ENCODE data around the gene ANO6. TPM values are rescaled to one million over a fixed set of nuclear protein-coding genes. Genes with fewer than 3 reads are reported as not detected.

Gene ANO6
- total RNA-seq, 1 donor from 2014 or later, result 49.0 TPM

- no peak for TF ChIP-seq CTCF (IDR thresholded peaks at IDR 0.05)
- no peak for TF ChIP-seq EZH2 (IDR thresholded peaks at IDR 0.05)
- TF ChIP-seq EZH2phosphoT487 (IDR thresholded peaks at IDR 0.05), result no peak
- H3K9ac ChIP-seq, result no peak overlapping the region
- Mint-ChIP-seq H3K27me3 (ENCODE audit: insufficient read depth, low read depth) (peaks cover 2% of the 10 kb centered on the region), H3K4me3 (no peak overlapping the region), H3K27ac (no peak overlapping the region), H3K4me1 (peaks cover 9% of the 10 kb centered on the region), H3K9me3 (no peaks in the 10 kb centered on the region), H3K36me3 (peaks cover 2% of the 10 kb centered on the region)
- H3F3A ChIP-seq (ENCODE audit: low read depth), result no peaks in the 10 kb centered on the region
- no peaks in the 10 kb centered on the region for H3K36me3 ChIP-seq
- H3K79me2 ChIP-seq (ENCODE audit: low read depth), result no peaks in the 10 kb centered on the region
- H3K27ac ChIP-seq, result no peak overlapping the region
- DNase-seq (ENCODE audit: low spot score), result no peak
- no peaks in the 10 kb centered on the region for H3K9me3 ChIP-seq (ENCODE audit: low read depth)
- H4K20me1 ChIP-seq (ENCODE audit: low read depth), result peaks cover 9% of the 10 kb centered on the region
- H2AFZ ChIP-seq (replicated peaks), result no peak overlapping the region
- H3K4me2 ChIP-seq, result no peak overlapping the region
- H3K4me3 ChIP-seq, result no peak overlapping the region
- H3K27me3 ChIP-seq, result no peaks in the 10 kb centered on the region
- no peaks in the 10 kb centered on the region for H3K4me1 ChIP-seq
Observed at GRCh38 chr12:45270951-45271350, 55.1 kb downstream of the ANO6 start.

- no peak for DNase-seq (ENCODE audit: low spot score)
- no peaks in the 10 kb centered on the region for H3K36me3 ChIP-seq
Observed at GRCh38 chr12:45273717-45274271, 57.9 kb downstream of the ANO6 start.

DNA sequence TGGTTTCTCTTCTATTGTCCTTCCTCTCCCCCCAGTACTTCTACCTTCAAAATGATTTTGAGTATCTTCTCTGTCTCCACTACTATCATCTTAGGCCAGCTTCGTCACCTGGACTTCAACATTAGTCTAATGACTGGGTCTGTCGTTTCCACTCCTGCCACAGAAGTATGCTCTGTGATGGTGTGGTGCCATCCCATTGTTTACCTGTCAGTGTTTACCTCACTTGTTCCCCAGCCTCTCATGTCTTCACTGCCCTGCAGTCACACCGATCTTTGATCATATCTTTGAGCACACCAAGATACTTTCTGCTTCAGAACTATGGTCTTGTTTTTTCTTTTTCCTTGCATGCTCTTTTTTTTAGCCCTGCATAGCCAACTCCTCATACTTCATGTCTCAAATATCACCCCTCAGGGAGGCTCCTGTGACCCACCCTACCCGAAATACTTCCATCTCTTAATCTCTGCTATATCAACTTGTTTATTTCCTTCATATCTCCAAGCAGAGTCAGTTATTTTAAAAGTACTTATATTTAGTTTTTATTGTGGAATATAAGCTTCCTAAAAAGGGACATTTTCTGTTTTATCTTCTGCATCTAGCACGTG is 60.4 kb downstream of the ANO6 start:
- peaks cover 10% of the 10 kb centered on the region for H3K4me1 Mint-ChIP-seq
- Histone ChIP-seq H3K27ac (no peak overlapping the region), H3K27me3 (no peaks in the 10 kb centered on the region), H2AFZ (replicated peaks) (no peak overlapping the region), H3K9me3 (ENCODE audit: low read depth) (no peaks in the 10 kb centered on the region), H3K79me2 (ENCODE audit: low read depth) (peaks cover 15% of the 10 kb centered on the region), H3K36me3 (no peaks in the 10 kb centered on the region), H3F3A (ENCODE audit: low read depth) (no peaks in the 10 kb centered on the region), H3K4me3 (no peak overlapping the region), H3K9ac (no peak overlapping the region), H3K4me1 (no peaks in the 10 kb centered on the region), H4K20me1 (ENCODE audit: low read depth) (no peaks in the 10 kb centered on the region), H3K4me2 (no peak overlapping the region)
- no peak for DNase-seq (ENCODE audit: low spot score)
- no peak for TF ChIP-seq EZH2 (IDR thresholded peaks at IDR 0.05)
- no peak for TF ChIP-seq EZH2phosphoT487 (IDR thresholded peaks at IDR 0.05)
- TF ChIP-seq CTCF (IDR thresholded peaks at IDR 0.05), result no peak
- H3K27ac Mint-ChIP-seq, result no peak overlapping the region
- no peak overlapping the region for H3K4me3 Mint-ChIP-seq
- H3K36me3 Mint-ChIP-seq, result peaks cover 5% of the 10 kb centered on the region
- no peaks in the 10 kb centered on the region for H3K9me3 Mint-ChIP-seq
- H3K27me3 Mint-ChIP-seq (ENCODE audit: insufficient read depth, low read depth), result peaks cover 2% of the 10 kb centered on the region

More at GRCh38 chr12:45273717-45274271, 57.9 kb downstream of the ANO6 start:
- Histone ChIP-seq H3K9ac (no peak overlapping the region), H3F3A (ENCODE audit: low read depth) (no peaks in the 10 kb centered on the region), H3K27me3 (no peaks in the 10 kb centered on the region), H3K4me1 (no peaks in the 10 kb centered on the region), H3K4me2 (no peak overlapping the region), H2AFZ (replicated peaks) (no peak overlapping the region), H4K20me1 (ENCODE audit: low read depth) (peaks cover 6% of the 10 kb centered on the region), H3K27ac (no peak overlapping the region), H3K4me3 (no peak overlapping the region), H3K79me2 (ENCODE audit: low read depth) (peaks cover 15% of the 10 kb centered on the region), H3K9me3 (ENCODE audit: low read depth) (no peaks in the 10 kb centered on the region)
- Mint-ChIP-seq H3K36me3 (peaks cover 2% of the 10 kb centered on the region), H3K9me3 (no peaks in the 10 kb centered on the region), H3K4me3 (no peak overlapping the region), H3K4me1 (peaks cover 8% of the 10 kb centered on the region), H3K27me3 (ENCODE audit: insufficient read depth, low read depth) (peaks cover 2% of the 10 kb centered on the region), H3K27ac (no peak overlapping the region)
- TF ChIP-seq EZH2 (IDR thresholded peaks at IDR 0.05) (no peak), EZH2phosphoT487 (IDR thresholded peaks at IDR 0.05) (no peak), CTCF (IDR thresholded peaks at IDR 0.05) (no peak)

Data from neural progenitor cell (in vitro differentiated cells).